Ovary (tissue), 3 donors: ENCODE data around the gene MMEL1.

Experiments used
- CTCF ChIP-seq, 3 donors: fragments of 450-650 bp in 2 of 3; fragments of 200-600 bp in 1 of 3; IDR thresholded peaks; one replicate each; pipeline versions ENCODE4 v1.5.1 to v1.8.0; 2016 to 2022; ENCODE audit warnings: antibody characterized with exemption in 3 of 3, mild to moderate bottlenecking in 1 of 3
- EP300 ChIP-seq: sonication (generic); formaldehyde crosslinking; IDR thresholded peaks from one replicate; pipeline ENCODE4 v1.6.1; 2017; ENCODE audit warnings: antibody characterized with exemption
- donor health status: DM: no; HTN: no; CAD: no.

DNA sequence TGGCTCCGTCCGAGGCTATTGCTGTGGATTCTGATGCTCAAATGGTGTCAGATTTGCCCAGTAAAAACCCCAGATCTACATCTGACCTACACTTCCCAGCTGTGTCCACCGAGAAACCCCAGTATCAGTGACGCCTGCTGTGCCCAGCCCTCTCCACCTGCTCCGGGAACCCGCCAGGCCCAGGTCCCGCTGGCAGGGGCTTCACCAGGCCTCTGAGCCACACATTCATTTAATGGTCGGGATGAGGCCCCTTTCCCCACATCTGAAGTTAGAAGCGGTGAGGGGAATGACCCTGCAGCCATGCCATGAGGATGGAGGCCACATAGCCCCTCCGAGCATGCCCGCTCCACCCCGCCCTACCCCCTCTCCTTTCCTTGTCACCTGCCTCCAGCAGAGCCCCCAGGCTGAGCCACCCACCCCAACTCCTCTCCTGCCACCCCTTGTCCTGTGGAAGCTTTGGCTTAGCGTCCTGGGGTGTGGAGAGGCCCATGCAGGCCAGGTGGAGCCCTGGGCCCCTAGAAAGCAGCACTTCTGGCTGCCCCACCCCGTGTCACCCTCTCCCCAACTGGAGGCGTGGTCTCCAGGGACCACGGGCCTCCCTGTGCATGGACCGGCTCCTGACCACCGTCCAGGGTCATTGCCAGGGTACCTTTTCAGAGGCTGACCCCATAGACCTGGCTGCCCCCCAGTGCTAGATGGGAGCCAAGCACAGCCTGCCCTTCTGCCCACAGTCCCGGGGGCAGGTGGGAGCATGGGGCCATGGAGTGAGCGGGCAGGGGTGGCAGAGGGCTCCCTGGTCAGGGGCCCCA, 68.6 kb downstream of the MMEL1 start:
- TF ChIP-seq EP300 (no peak), CTCF (IDR thresholded peaks at IDR 0.05) (no peak)
